GM23338 (cell line): ENCODE measurements around the gene SLC2A2. TPM values are rescaled to one million over a fixed set of nuclear protein-coding genes. Genes with fewer than 3 reads are reported as not detected.

Experiments
- ATAC-seq: fragments of 200-7000 bp; cut with Tn5 transposase; 3 replicates; pipeline ENCODE4 v1.9.1; 2020
- DNase-seq: peaks from one replicate; pipeline ENCODE4 v3.0.0-alpha.2; 2015; ENCODE audit warnings: low spot score
- H2AFZ ChIP-seq: fragments of 200-600 bp; sonication (generic); 2 replicates; pipeline ENCODE4 v1.8.0; 2016; ENCODE audit warnings: antibody characterized with exemption, mild to moderate bottlenecking, moderate library complexity
- H3F3A ChIP-seq: fragments of 200-600 bp; sonication (generic); replicated peaks from 2 replicates; pipeline ENCODE4 v1.8.0; 2017; ENCODE audit warnings: antibody characterized with exemption, mixed run types, low read depth
- H3K27ac ChIP-seq: fragments of 200-600 bp; sonication (generic); 2 replicates; pipeline ENCODE4 v1.6.1; 2016; ENCODE audit warnings: low read depth
- H3K27me3 ChIP-seq: fragments of 200-600 bp; sonication (generic); 2 replicates; pipeline ENCODE4 v1.8.0; 2016; ENCODE audit warnings: mild to moderate bottlenecking, mixed run types, moderate library complexity; ENCODE audit not compliant: insufficient read depth
- H3K36me3 ChIP-seq: fragments of 200-600 bp; sonication (generic); 2 replicates; pipeline ENCODE4 v1.8.0; 2016; ENCODE audit warnings: mild to moderate bottlenecking; ENCODE audit not compliant: insufficient read depth
- H3K4me1 ChIP-seq: fragments of 200-600 bp; sonication (generic); 2 replicates; pipeline ENCODE4 v1.8.0; 2016; ENCODE audit warnings: mild to moderate bottlenecking, moderate library complexity; ENCODE audit not compliant: insufficient read depth
- H3K4me2 ChIP-seq: fragments of 200-600 bp; sonication (generic); 2 replicates; pipeline ENCODE4 v1.7.1; 2017; ENCODE audit warnings: mixed run types
- H3K4me3 ChIP-seq: fragments of 200-600 bp; sonication (generic); 2 replicates; pipeline ENCODE4 v1.6.1; 2016; ENCODE audit warnings: mixed run types
- H3K79me2 ChIP-seq: fragments of 200-600 bp; sonication (generic); replicated peaks from 2 replicates; pipeline ENCODE4 v1.8.0; 2017; ENCODE audit warnings: mild to moderate bottlenecking; ENCODE audit not compliant: insufficient read depth
- H3K9me2 ChIP-seq: fragments of 200-600 bp; sonication (generic); 2 replicates; pipeline ENCODE4 v1.8.0; 2017; ENCODE audit not compliant: insufficient read depth
- H4K20me1 ChIP-seq: fragments of 200-600 bp; sonication (generic); replicated peaks from 2 replicates; pipeline ENCODE4 v1.8.0; 2017; ENCODE audit warnings: mild to moderate bottlenecking; ENCODE audit not compliant: insufficient read depth
- H3K27ac Mint-ChIP-seq: 2 replicates; pipeline ENCODE4 v1.8.0; 2020; ENCODE audit warnings: inconsistent platforms, mild to moderate bottlenecking, moderate library complexity, mixed read lengths
- H3K27me3 Mint-ChIP-seq: 3 replicates; pipeline ENCODE4 v1.8.0; 2022; ENCODE audit warnings: low read depth, mild to moderate bottlenecking, moderate library complexity, mixed read lengths, inconsistent platforms; ENCODE audit not compliant: insufficient read depth, poor library complexity
- H3K36me3 Mint-ChIP-seq: 3 replicates; pipeline ENCODE4 v1.8.0; 2021; ENCODE audit warnings: low read depth, mild to moderate bottlenecking, inconsistent platforms, moderate library complexity, mixed read lengths
- H3K4me1 Mint-ChIP-seq: 3 replicates; pipeline ENCODE4 v1.8.0; 2020; ENCODE audit warnings: mild to moderate bottlenecking, inconsistent platforms, mixed read lengths
- H3K4me3 Mint-ChIP-seq: 3 replicates; pipeline ENCODE4 v1.8.0; 2021; ENCODE audit warnings: moderate library complexity, mild to moderate bottlenecking, inconsistent platforms, mixed read lengths
- H3K9me3 Mint-ChIP-seq: 3 replicates; pipeline ENCODE4 v1.8.0; 2020; ENCODE audit warnings: moderate library complexity, mild to moderate bottlenecking, inconsistent platforms, mixed read lengths
- CREB1 ChIP-seq: fragments of 250-450 bp; sonication (Bioruptor Pico); IDR thresholded peaks from 2 replicates; pipeline ENCODE4 v1.5.0; 2020; ENCODE audit warnings: low read depth, mild to moderate bottlenecking, moderate library complexity
- ETS1 ChIP-seq: IDR thresholded peaks from 2 replicates; pipeline ENCODE4 v1.6.1; 2016; ENCODE audit warnings: antibody characterized with exemption
- NANOG ChIP-seq: IDR thresholded peaks from 2 replicates; pipeline ENCODE4 v1.6.1; 2016; ENCODE audit warnings: antibody characterized with exemption, borderline replicate concordance
- POLR2AphosphoS5 ChIP-seq: IDR thresholded peaks from 2 replicates; pipeline ENCODE4 v1.6.1; 2016; ENCODE audit warnings: antibody characterized with exemption, low read depth
- ZNF114 ChIP-seq: fragments of 250-450 bp; sonication (Bioruptor Pico); IDR thresholded peaks from 2 replicates; pipeline ENCODE4 v1.5.0; 2020; ENCODE audit warnings: mild to moderate bottlenecking, moderate library complexity
- ZNF462 ChIP-seq: fragments of 250-450 bp; sonication (Bioruptor Pico); IDR thresholded peaks from 2 replicates; pipeline ENCODE4 v1.5.0; 2020; ENCODE audit warnings: mild to moderate bottlenecking, moderate library complexity
- polyA plus RNA-seq: library from polyadenylated mRNA; unstranded; fragments of >200 nt; fragmentation: Nextera tagmentation; extraction: Ambion mirVana; gene quantifications from 2 replicates; pipeline ENCODE4 v1.2.1, GENCODE V29; 2016
- total RNA-seq: library from RNA; depleted of rRNA; stranded (reverse); fragments of >200 nt; shearing (Covaris generic); gene quantifications from 2 replicates; pipeline ENCODE4 v1.2.3, GENCODE V29; 2014

SLC2A2 gene
- total and polyA plus RNA-seq, 2 experiments from 2014 or later = not detected

DNA sequence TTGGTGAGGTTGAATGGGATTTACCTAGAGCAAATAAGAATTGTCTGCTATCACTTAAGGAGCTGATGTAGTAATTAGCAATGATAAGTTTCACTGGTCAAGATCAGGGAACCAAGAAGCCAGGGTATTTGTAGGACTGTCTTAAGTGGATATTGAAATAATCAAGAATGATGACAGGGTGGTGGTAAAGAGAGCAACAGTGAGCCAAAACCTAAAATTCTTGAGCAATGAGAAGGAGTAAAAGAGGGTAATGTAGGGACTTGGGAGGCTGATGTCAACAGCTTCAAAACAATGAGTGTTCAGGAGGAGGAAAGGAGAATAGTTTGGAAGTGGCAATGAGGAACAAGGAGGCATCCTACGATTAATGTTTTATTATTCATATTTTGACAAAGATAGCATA is 31.5 kb upstream of the SLC2A2 start:
- no peak overlapping the region for H2AFZ ChIP-seq
- no peaks in the 10 kb centered on the region for H4K20me1 ChIP-seq
- TF ChIP-seq ETS1 (no peak), ZNF462 (CRISPR knock-in tag) (no peak), NANOG (no peak), CREB1 (CRISPR knock-in tag) (no peak), ZNF114 (CRISPR knock-in tag) (no peak), POLR2AphosphoS5 (no peak)
- no peak overlapping the region for H3K4me3 ChIP-seq
- no peaks in the 10 kb centered on the region for H3K27me3 Mint-ChIP-seq
- no peak overlapping the region for H3K4me2 ChIP-seq
- H3K27ac Mint-ChIP-seq = no peak overlapping the region
- H3K27ac ChIP-seq = no peak overlapping the region
- no peak overlapping the region for H3K4me3 Mint-ChIP-seq
- no peaks in the 10 kb centered on the region for H3K79me2 ChIP-seq
- H3K9me3 Mint-ChIP-seq = no peaks in the 10 kb centered on the region
- ATAC-seq = no peak
- H3F3A ChIP-seq = no peaks in the 10 kb centered on the region
- peaks cover 11% of the 10 kb centered on the region; the same call in 1 of the 2 replicates for H3K4me1 ChIP-seq
- no peaks in the 10 kb centered on the region for H3K36me3 Mint-ChIP-seq
- DNase-seq = no peak
- H3K9me2 ChIP-seq = no peaks in the 10 kb centered on the region
- peaks cover 20% of the 10 kb centered on the region for H3K4me1 Mint-ChIP-seq
- H3K36me3 ChIP-seq = no peaks in the 10 kb centered on the region
- no peaks in the 10 kb centered on the region for H3K27me3 ChIP-seq
